Measurements from ENCODE around the gene MEX3B. TPM values are rescaled to one million over a fixed set of nuclear protein-coding genes. Genes with fewer than 3 reads are reported as not detected.
A peak's percentile ranks its signal among the peaks of the same experiment; 100 is the strongest.

The MEX3B gene
- total RNA-seq, 1 donor from 2014 or later = 0.31 TPM

GRCh38 chr15:82044373-82045178, 1.2 kb downstream of the MEX3B start:
- TF ChIP-seq CTCF (IDR thresholded peaks at IDR 0.05) = no peak
- no peaks in the 10 kb centered on the region for H3K9me3 Mint-ChIP-seq
- no peak for ATAC-seq (ENCODE audit: low read depth)
- ChIA-PET POLR2A (no interaction called here), CTCF (no interaction called here)
- peaks cover 1% of the 10 kb centered on the region for H3K36me3 Mint-ChIP-seq (ENCODE audit: low read depth)
- peak overlapping the region; percentile 86 for H3K4me3 Mint-ChIP-seq
- intact Hi-C loops (cut with micrococcal nuclease) = loop anchor here (5.0 to 10.0 kb wide), 2 partner anchors 757 to 930 kb away; no protein-coding TSS in a partner anchor
- H3K27me3 Mint-ChIP-seq = peaks cover 19% of the 10 kb centered on the region
- peak; percentile 15 for DNase-seq
- H3K27ac Mint-ChIP-seq = no peak overlapping the region
- peaks cover 16% of the 10 kb centered on the region for H3K4me1 Mint-ChIP-seq

GRCh38 chr15:82043796-82044372, 1.9 kb downstream of the MEX3B start:
- peaks cover 16% of the 10 kb centered on the region for H3K4me1 Mint-ChIP-seq
- H3K27me3 Mint-ChIP-seq = peaks cover 19% of the 10 kb centered on the region
- DNase-seq = no peak
- ChIA-PET POLR2A (no interaction called here), CTCF (no interaction called here)
- intact Hi-C loops (cut with micrococcal nuclease) = loop anchor here (10.0 kb wide), 1 partner anchor 929 kb away; no protein-coding TSS in a partner anchor
- H3K27ac Mint-ChIP-seq = no peak overlapping the region
- H3K36me3 Mint-ChIP-seq (ENCODE audit: low read depth) = peaks cover 1% of the 10 kb centered on the region
- no peak for ATAC-seq (ENCODE audit: low read depth)
- peak overlapping the region; percentile 86 for H3K4me3 Mint-ChIP-seq
- no peaks in the 10 kb centered on the region for H3K9me3 Mint-ChIP-seq
- TF ChIP-seq CTCF (IDR thresholded peaks at IDR 0.05) = no peak

DNA sequence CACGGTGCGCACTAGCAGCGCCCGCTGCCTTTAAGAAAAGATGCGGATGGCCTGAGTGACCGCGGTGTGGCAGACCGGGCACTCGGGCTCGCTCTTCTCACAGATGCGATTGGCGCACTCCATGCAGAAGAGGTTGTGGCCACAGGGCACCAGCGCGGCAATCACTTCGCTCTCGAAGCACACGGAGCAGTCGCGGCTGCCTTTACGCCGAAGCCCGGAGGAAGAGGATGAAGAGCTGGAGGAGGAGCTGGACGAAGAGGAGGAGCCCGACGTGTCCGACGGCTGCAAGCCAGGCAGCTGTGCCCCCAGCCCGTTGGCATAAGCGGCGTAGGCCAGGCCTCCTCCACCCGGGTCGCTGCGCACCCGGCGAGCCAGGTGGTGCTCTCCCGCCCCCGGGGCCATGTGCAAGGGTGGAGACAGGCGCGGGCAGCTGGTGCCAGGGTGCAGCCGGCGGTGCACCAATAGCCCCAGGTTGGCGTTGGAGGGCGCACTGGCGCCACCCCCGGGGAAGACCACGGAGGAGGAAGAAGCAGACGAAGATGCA, 2.6 kb downstream of the MEX3B start:
- POLR2A ChIA-PET = no interaction called here
- DNase-seq = no peak
- CTCF ChIA-PET = no interaction called here
- Mint-ChIP-seq H3K4me1 (peaks cover 16% of the 10 kb centered on the region), H3K27ac (no peak overlapping the region), H3K36me3 (ENCODE audit: low read depth) (peaks cover 1% of the 10 kb centered on the region), H3K4me3 (no peak overlapping the region), H3K9me3 (no peaks in the 10 kb centered on the region), H3K27me3 (peaks cover 16% of the 10 kb centered on the region)
- intact Hi-C loops (cut with micrococcal nuclease) = loop anchor here (10.0 kb wide), 1 partner anchor 928 kb away; no protein-coding TSS in a partner anchor
- no peak for ATAC-seq (ENCODE audit: low read depth)
- no peak for TF ChIP-seq CTCF (IDR thresholded peaks at IDR 0.05)

GRCh38 chr15:82040862-82041261, 5.0 kb downstream of the MEX3B start:
- CTCF ChIA-PET = no interaction called here
- TF ChIP-seq CTCF (IDR thresholded peaks at IDR 0.05) = no peak
- Mint-ChIP-seq H3K9me3 (no peaks in the 10 kb centered on the region), H3K36me3 (ENCODE audit: low read depth) (no peaks in the 10 kb centered on the region), H3K4me1 (peaks cover 13% of the 10 kb centered on the region), H3K27me3 (peaks cover 11% of the 10 kb centered on the region), H3K4me3 (no peak overlapping the region), H3K27ac (no peak overlapping the region)
- intact Hi-C loops (cut with micrococcal nuclease) = loop anchor here (10.0 kb wide), 1 partner anchor 926 kb away; no protein-coding TSS in a partner anchor
- POLR2A ChIA-PET = no interaction called here
- ATAC-seq (ENCODE audit: low read depth) = no peak
- DNase-seq = no peak

DNA sequence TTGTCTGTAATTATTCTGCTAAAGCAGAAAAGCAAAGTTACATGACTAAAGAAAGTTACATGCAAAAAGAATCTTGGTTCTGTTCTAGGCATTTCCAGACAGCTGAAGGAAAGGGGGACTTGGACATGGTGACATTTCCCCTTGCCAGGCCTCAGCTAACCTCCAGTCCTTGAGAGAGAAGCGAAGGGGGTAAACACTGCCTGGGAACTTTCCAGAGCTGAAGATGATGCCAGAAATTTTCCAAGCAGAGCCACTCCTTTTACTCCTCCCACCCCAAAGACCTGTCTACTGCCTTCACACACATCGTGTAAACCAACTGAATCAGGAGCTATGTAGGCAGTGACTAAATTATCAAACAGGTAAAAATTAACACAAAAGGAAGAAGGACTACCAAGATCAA, 5.4 kb downstream of the MEX3B start:
- Mint-ChIP-seq H3K4me3 (no peak overlapping the region), H3K36me3 (ENCODE audit: low read depth) (no peaks in the 10 kb centered on the region), H3K9me3 (no peaks in the 10 kb centered on the region), H3K27me3 (peaks cover 11% of the 10 kb centered on the region), H3K27ac (no peak overlapping the region), H3K4me1 (peaks cover 13% of the 10 kb centered on the region)
- ATAC-seq (ENCODE audit: low read depth) = no peak
- intact Hi-C loops (cut with micrococcal nuclease) = loop anchor here (10.0 kb wide), 1 partner anchor 926 kb away; no protein-coding TSS in a partner anchor
- ChIA-PET CTCF (no interaction called here), POLR2A (no interaction called here)
- DNase-seq = no peak
- no peak for TF ChIP-seq CTCF (IDR thresholded peaks at IDR 0.05)

Data from activated B cell treated with CpG ODN at 0.5 μM for 24 hours (primary cell).